ENCODE results near the gene NDUFA12.

DNA sequence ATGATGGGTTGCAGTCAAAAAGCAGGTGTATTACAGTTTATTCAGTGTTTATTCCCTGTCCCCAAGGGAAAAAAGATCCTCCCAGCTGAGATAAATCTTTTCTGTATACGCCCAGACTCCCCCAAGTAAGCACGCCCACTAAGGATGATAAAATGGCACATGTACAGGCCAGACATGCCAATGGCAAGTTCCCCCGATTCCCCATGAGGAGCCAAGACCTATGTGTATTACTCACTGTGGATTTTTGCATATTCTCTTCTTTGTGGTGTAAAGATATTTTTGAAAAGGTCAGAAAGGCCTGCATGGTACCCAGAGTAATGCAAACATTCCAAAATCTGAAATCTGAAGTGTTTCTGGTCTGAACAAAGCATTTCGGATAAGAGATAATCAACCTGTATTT lies 47.7 kb upstream of the NDUFA12 start:
- TF ChIP-seq, protein P1, sequence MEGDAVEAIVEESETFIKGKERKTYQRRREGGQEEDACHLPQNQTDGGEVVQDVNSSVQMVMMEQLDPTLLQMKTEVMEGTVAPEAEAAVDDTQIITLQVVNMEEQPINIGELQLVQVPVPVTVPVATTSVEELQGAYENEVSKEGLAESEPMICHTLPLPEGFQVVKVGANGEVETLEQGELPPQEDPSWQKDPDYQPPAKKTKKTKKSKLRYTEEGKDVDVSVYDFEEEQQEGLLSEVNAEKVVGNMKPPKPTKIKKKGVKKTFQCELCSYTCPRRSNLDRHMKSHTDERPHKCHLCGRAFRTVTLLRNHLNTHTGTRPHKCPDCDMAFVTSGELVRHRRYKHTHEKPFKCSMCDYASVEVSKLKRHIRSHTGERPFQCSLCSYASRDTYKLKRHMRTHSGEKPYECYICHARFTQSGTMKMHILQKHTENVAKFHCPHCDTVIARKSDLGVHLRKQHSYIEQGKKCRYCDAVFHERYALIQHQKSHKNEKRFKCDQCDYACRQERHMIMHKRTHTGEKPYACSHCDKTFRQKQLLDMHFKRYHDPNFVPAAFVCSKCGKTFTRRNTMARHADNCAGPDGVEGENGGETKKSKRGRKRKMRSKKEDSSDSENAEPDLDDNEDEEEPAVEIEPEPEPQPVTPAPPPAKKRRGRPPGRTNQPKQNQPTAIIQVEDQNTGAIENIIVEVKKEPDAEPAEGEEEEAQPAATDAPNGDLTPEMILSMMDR (IDR thresholded peaks at IDR 0.05): no peak
- TF ChIP-seq ZFX (IDR thresholded peaks at IDR 0.05; ENCODE audit: borderline replicate concordance): no peak
